ENCODE results near the gene KLHDC8B.
"Not testable (repeated sequence)": the region's sequence is repeated elsewhere in the genome, so short reads cannot be mapped to it uniquely, and the experiment has no call there.

Gene KLHDC8B

DNA sequence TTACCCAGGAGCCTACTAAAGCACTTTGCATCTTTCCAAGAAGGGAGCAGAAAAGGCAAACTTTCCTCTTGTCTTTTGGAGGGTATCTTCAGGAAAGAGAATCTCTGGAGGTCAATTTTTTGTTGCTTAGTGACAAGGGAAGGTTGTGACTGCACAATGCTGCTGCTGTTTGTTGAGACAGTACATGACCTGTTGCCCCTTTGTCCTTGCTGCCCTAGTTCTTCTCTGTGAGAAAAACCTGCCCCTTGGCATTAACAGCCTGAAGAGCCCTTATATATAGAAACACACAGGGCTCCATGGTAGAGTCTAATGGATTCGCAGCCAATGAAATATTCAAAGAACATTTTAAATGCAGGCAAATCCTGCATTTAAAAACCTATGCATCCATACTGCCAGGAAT lies 20.3 kb downstream of the KLHDC8B start:
- TF ChIP-seq ZFX (IDR thresholded peaks at IDR 0.05; ENCODE audit: borderline replicate concordance): no peak
- TF ChIP-seq, protein P1, sequence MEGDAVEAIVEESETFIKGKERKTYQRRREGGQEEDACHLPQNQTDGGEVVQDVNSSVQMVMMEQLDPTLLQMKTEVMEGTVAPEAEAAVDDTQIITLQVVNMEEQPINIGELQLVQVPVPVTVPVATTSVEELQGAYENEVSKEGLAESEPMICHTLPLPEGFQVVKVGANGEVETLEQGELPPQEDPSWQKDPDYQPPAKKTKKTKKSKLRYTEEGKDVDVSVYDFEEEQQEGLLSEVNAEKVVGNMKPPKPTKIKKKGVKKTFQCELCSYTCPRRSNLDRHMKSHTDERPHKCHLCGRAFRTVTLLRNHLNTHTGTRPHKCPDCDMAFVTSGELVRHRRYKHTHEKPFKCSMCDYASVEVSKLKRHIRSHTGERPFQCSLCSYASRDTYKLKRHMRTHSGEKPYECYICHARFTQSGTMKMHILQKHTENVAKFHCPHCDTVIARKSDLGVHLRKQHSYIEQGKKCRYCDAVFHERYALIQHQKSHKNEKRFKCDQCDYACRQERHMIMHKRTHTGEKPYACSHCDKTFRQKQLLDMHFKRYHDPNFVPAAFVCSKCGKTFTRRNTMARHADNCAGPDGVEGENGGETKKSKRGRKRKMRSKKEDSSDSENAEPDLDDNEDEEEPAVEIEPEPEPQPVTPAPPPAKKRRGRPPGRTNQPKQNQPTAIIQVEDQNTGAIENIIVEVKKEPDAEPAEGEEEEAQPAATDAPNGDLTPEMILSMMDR (IDR thresholded peaks at IDR 0.05): no peak
- H3K27ac ChIP-seq: no peak overlapping the region

DNA sequence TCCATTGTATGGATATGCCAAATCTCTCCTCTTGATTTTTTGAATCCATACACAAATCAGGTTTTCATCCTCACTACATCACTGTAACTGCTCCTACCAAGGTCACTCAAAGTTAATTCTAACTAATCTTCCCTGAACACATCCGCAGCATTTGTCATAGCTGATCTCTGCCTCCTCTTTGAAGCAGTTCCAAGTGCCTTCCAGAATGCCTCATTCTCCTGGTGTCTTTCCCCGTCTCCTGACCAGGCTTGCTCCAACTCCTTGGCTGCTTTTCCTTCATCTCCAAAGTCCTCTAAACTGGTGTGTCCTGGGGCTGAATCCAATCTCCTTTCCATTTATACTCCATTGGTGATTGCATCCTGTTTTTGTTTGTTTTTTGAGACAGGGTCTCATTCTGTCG lies 26.8 kb downstream of the KLHDC8B start:
- H3K27ac ChIP-seq: no peak overlapping the region
- TF ChIP-seq, protein P1 (IDR thresholded peaks at IDR 0.05): no peak
- TF ChIP-seq ZFX (IDR thresholded peaks at IDR 0.05; ENCODE audit: borderline replicate concordance): no peak

DNA sequence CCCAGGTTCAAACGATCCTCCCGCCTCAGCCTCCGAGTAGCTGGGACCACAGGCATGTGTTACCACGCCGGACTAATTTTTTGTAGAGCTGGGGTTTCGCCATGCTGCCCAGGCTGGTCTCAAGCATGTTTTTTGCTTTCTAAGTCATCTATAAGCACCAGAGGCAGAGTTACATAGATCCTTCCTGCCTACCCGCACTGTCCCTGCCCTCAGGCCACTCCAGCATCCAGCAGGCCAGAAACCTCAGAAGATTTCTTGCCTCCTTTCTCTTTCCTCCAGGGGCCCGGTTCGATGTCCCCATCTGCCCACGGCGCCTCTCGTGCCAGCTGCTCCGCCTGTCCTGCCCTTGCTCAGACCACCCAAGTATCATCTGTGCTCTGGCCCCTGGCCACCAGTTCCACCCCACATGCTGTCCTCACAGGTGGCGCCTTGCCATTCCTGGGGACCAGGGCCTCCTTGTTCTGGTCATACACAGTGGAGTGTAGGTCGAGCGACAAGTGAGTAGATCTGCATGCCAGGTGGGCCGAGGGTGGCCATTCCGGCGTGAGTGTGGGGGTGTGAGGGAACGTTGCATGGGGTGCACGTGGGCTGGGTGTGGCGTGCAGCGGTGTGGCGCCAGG lies 27.3 kb downstream of the KLHDC8B start:
- H3K27ac ChIP-seq: no peak overlapping the region
- TF ChIP-seq, protein P1 (IDR thresholded peaks at IDR 0.05): no peak
- no peak for TF ChIP-seq ZFX (IDR thresholded peaks at IDR 0.05; ENCODE audit: borderline replicate concordance)

DNA sequence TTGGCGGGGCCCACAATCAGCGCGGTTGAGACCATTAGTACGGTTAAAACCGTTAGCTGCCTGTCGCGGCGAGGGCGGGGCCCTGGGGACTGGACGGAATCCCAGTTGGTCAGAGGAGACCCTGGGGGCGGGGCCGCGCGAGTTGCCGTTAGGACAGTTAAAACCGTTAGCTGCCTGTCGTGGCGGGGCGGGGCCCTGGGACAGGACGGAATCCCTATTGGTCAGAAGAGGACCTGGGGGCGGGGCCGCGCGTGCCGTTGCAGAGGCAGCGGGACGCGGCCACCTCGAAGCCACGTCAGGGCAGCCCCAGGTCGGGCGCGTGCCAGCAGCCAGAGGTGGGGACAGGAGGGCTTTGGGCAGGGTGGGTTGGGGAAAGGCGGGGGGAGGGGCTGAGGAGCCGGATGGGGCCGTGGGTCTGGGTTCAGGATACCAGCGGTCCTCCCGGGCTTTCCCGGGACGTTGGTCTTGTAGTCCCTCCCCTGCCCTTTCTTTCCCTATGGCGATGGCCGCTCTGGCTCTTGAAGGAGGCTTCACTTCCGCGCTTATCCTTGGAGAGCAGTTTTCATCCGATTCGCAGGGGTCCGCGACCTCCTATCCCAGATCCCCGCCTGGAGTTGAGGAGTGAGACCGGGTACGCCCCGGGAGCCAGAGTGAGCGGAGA lies 28.0 kb downstream of the KLHDC8B start:
- H3K27ac ChIP-seq: no peak overlapping the region
- TF ChIP-seq, protein P1 (IDR thresholded peaks at IDR 0.05): no peak
- TF ChIP-seq ZFX (IDR thresholded peaks at IDR 0.05; ENCODE audit: borderline replicate concordance): no peak

DNA sequence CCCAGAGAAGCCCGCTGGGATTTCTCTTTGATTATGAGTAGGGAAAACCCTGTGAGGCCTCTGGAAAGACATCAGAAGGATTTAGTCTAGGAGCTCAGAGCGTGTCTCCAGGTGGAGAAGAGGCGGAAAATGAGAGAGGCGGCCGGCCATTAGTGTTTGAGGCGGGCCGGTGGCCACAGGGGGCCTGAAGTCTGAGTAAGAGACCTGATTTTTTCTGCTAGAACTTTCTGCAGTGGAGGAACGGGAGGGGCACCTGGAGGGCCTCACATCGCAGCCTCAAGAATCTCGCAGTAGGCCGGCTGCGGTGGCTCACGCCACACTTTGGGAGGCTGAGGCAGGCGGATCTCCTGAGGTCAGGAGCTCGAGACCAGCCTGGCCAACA lies 28.5 kb downstream of the KLHDC8B start:
- no peak overlapping the region for H3K27ac ChIP-seq
- TF ChIP-seq, protein P1 (IDR thresholded peaks at IDR 0.05): no peak
- TF ChIP-seq ZFX (IDR thresholded peaks at IDR 0.05; ENCODE audit: borderline replicate concordance): no peak

DNA sequence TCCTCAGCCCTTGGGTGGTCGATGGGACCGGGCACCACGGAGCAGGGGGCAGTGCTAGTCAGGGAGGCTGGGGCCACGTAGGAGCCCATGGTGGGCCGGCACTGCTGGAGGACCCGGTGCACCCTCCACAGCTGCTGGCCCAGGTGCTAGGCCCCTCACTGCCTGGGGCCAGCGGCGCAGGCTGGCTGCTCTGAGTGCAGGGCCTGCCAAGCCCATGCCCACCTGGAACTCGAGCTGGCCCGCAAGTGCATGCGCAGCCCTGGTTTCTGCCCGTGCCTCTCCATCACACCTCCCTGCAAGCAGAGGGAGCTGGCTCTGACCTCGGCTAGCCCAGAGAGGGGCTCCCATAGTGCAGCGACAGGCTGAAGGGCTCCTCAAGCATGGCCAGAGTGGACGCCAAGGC lies 42.1 kb downstream of the KLHDC8B start:
- no peak overlapping the region for H3K27ac ChIP-seq
- TF ChIP-seq, protein P1 (IDR thresholded peaks at IDR 0.05): no peak
- no peak for TF ChIP-seq ZFX (IDR thresholded peaks at IDR 0.05; ENCODE audit: borderline replicate concordance)

DNA sequence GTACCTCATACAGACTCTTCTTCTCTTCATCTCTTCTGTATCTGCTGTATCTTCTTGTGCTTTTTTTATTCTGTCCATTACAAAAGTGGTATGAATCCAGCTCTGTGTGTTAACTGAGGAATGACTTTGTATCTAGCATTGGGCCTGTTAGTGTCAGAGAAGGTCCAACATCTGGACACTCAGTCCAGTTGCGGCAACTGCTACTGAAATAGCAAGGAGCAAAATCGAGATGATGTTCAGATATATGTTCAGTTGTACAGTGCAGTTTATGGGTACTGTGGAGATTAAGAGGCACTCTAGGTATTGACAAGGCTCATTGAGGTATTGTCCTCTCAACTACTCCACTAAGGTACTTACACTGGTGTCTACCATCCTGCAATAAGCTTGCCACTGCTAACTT lies 42.6 kb downstream of the KLHDC8B start:
- no peak overlapping the region for H3K27ac ChIP-seq
- TF ChIP-seq ZFX (IDR thresholded peaks at IDR 0.05; ENCODE audit: borderline replicate concordance): no peak
- TF ChIP-seq, protein P1 (IDR thresholded peaks at IDR 0.05): no peak

DNA sequence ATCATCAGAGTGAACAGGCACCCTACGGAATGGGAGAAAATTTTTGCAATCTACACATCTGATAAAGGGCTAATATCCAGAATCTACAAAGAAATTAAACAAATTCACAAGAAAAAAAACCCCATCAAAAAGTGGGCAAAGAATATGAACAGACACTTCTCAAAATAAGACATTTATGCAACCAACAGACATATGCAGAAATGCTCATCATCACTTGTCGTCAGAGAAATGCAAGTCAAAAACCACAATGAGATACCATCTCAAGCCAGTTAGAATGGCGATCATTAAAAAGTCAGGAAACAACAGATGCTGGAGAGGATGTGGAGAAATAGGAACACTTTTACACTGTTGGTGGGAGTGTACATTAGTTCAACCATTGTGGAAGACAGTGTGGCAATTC lies 45.3 kb downstream of the KLHDC8B start:
- not testable (repeated sequence) for H3K27ac ChIP-seq

DNA sequence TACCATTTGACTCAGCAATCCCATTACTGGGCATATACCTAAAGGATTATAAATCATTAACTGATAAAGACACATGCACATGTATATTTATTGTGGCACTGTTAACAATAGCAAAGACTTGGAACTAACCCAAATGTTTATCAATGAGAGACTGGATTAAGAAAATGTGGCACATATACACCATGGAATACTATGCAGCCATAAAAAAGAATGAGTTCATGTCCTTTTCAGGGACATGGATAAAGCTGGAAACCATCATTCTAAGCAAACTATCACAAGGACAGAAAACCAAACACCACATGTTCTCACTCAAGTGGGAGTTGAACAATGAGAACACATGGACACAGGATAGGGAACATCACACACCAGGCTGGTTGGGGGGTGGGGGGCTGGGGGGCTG lies 45.7 kb downstream of the KLHDC8B start:
- H3K27ac ChIP-seq: not testable (repeated sequence)

Data from 22Rv1 (cell line).